HG02938 (cell line): Measurements from ENCODE around the gene MUC5B.
"Not testable (repeated sequence)": the region's sequence is repeated elsewhere in the genome, so short reads cannot be mapped to it uniquely, and the experiment has no call there.

ENCODE experiments used
- ATAC-seq: cut with Tn5 transposase; IDR thresholded peaks from one replicate; pipeline ENCODE4 v1.9.1; 2021; ENCODE audit warnings: mild to moderate bottlenecking, moderate library complexity; ENCODE audit not compliant: unreplicated experiment

Gene MUC5B

GRCh38 chr11:1261241-1262071, 38.6 kb downstream of the MUC5B start:
- no peak for ATAC-seq

- peak; percentile 56 for ATAC-seq
Observed at GRCh38 chr11:1262172-1263006, 39.5 kb downstream of the MUC5B start.

DNA sequence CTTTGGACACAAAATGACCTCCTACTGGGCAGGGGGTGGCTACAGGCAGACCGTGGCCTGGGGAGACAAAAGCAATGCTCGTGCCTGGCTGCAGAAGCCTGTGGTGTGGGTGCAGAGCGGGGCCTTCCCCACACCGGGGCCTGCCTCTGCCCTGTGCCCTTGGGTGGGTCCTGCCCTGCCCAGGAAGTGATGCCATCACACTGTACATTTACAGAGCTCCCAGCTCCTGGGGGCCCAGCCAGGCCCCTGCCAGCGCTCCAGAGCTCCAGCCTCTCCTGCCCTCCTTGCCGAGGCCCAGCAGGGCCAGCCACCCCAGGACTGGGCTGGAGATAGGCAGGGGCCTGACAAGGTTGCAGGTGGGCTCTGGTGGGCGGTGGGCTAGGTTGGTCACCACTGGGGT, 40.1 kb downstream of the MUC5B start:
- ATAC-seq = no peak

DNA sequence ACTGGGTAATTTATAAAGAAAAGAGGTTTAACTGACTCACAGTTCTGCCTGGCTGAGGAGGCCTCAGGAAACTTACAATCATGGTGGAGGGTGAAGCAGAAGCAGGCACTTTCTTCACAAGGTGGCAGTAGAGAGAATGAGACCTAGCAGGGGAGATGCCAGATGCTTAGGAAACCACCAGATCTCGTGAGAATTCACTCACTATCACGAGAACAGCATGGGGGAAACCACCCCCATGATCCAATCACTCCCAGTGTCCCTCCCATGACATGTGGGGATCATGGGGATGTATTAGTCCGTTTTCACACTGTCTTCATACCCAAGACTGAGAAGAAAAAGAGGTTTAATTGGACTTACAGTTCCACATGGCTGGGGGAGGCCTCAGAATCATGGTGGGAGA, 41.6 kb downstream of the MUC5B start:
- ATAC-seq = not testable (repeated sequence)

- not testable (repeated sequence) for ATAC-seq
Observed at GRCh38 chr11:1265480-1265879, 42.6 kb downstream of the MUC5B start.

DNA sequence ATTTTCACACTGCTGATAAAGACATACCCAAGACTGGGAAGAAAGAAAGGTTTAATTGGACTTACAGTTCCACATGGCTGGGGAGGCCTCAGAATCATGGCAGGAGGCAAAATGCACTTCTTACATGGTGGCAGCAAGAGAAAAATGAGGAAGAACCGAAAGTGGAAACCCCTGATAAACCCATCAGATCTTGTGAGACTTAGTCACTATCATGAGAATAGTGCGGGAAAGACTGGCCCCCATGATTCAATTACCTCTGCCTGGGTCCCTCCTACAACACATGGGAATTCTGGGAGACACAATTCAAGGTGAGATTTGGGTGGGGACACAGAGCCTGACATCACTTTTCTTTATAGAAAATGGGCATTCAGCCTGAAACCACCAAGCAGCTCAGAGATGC, 44.1 kb downstream of the MUC5B start:
- ATAC-seq = not testable (repeated sequence)

- no peak for ATAC-seq
Observed at GRCh38 chr11:1267441-1268100, 44.7 kb downstream of the MUC5B start.

- no peak for ATAC-seq
Observed at GRCh38 chr11:1269957-1270356, 47.1 kb downstream of the MUC5B start.

- no peak for ATAC-seq
Observed at GRCh38 chr11:1270476-1270875, 47.6 kb downstream of the MUC5B start.

GRCh38 chr11:1271002-1271401, 48.1 kb downstream of the MUC5B start:
- no peak for ATAC-seq

- ATAC-seq = no peak
Observed at GRCh38 chr11:1271406-1271805, 48.5 kb downstream of the MUC5B start.

DNA sequence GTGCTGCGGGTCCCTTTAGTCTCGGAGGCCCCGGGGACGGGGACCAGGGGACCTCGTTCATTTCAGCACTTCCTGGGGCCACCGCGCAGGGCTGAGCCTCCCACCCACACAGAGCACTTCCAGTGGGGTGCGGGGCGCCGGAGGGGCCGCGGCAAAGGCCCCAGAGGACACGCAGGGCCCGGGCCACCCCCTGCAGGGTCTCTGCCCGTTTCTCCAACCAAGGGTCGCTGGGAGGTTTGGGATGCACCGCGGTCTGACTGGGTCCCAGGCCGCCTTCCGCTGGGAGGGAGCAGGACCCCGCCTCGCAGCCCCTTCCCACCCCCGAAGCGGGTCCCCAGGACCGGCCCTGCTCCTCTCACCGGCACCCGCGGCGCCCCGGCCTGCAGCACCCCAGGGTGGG, 49.1 kb downstream of the MUC5B start:
- ATAC-seq = no peak

DNA sequence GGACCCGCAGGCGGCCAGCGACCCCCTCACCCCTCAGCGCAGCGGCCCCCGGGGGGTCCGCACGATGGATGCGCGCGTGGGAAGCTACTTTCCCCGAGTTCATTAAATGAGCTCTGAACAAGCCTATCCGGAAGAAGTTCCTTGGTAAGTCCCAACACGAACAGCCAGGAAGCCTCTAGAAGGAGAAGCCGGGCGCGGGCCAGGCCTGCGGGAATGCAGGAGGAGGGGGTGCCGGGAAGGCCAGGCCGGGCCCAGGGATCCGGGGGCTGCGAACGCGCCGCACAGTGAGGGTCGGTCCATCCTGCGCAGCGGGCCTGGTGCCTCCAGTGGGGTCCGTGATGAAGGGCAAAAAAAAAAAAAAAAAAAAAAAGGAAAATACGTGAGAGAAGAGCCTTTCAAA, 49.7 kb downstream of the MUC5B start:
- ATAC-seq = no peak

DNA sequence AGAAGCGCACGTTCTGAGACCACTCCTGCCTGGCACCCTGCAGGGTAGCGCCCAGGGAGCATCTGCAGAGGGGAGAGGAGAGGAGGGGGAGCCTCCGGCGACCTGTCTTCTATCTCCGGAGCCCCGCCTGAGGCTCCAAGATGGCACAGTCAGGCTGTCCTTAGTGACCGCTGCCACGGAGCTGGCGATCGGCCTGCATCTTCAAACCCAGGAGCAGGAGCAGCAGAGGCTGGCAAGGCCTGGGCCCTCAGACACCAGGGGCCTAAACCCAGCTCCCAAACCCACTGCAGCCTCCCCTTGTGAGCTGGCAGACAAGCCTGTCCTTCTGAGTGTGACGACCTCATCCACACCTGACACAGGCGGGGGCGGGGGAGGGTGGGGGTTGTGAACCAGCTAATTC, 51.6 kb downstream of the MUC5B start:
- ATAC-seq = no peak

GRCh38 chr11:1275021-1275420, 52.2 kb downstream of the MUC5B start:
- no peak for ATAC-seq

GRCh38 chr11:1276041-1276790, 53.4 kb downstream of the MUC5B start:
- ATAC-seq = no peak

DNA sequence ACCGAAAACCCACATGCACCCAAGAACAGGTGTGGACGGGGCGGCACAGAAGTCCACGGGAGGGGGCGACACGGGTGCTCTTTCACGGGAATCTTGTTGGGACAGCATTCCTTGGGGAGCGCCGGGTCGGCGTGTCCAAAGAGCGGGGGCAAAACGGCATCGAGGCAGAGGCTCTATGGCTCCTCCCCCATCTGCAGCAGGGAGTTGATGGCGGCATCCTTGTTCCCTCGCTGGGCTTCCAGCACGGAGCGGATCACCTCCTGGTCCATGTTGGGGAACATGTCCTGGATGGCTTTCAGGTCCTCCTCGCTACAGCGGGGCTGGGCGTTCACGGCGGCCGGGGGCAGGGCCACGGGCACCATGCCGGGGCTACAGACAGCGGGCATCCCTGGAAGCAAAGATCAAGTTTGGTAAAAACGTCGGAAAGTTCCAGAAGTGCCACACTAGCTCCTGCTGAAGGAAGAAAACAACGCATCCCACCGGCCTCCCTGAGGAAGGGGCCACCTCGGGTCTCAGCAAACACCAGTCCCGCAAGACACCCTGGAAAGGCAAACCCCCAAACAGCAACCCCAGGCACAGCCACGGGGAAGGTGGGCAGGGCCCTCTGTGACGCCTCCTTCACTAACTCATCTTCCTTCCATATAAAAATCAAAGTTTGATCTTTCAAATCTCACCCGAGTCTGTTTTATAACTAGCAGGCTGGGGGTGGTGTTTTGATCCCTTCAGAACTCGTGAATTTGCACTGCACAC, 54.2 kb downstream of the MUC5B start:
- ATAC-seq = no peak

GRCh38 chr11:1277936-1278512, 55.2 kb downstream of the MUC5B start:
- ATAC-seq = no peak

GRCh38 chr11:1278766-1279673, 56.2 kb downstream of the MUC5B start:
- ATAC-seq = no peak
